Measurements from ENCODE around the gene CPS1. TPM values are rescaled to one million over a fixed set of nuclear protein-coding genes. Genes with fewer than 3 reads are reported as not detected.

CPS1 gene
- polyA plus RNA-seq, 1 donor: 0.99 TPM

DNA sequence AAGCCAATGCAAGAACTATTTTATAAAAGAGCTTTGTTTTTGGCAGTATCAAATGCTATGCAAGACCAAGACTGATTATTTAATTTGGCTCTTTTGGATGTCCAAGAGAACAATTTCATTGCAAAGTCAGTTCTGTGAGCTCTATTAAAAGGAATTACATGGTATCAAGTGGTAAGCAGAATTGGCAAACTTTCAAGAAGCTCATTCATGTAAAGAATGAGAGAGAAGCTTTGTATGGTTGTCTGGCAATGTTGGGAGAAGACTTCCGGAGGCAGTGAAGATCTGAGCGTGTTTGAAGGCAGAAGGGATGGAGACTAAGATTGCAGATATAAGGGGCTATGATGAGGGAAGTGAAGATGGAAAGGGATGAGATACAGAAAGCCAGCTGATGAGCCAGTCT lies 49.6 kb downstream of the CPS1 start:
- DNase-seq (ENCODE audit: low read depth): no peak

DNA sequence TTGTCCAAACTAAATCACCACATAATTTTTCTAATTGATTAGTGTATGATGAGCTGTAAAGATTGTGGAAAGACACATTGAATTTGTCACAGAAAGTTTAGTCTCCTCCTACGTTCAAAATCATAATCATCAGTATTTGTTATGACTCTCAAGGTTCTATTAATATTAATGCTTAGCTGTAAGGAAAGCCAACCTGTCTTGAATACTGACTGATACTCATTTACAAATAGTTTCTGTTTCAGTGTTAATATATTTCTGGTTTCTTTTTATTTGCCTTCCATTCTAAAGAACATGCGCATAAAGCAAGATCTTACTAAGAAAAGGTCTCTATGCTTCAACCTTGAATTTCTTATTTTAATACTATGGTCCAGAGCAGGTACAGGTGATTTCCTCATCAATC lies 55.1 kb downstream of the CPS1 start:
- no peak for DNase-seq (ENCODE audit: low read depth)

DNA sequence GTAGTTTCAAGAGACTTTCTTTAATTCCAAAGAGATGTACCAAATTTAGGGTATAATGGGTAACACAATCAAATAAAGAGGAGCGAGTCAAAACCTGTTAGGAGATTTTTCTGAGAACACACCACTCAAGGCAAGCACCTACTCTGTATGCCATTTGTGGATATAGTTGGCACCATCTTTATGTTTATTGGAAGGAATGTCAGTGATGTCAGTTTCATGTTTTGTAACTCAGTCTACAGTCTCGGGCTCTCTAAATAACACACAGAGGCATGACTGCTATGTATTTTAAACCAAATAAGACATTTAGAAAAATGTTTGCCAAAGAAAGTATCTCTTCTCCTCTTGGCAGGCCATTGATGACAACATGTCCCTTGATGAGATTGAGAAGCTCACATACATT lies 59.7 kb downstream of the CPS1 start:
- DNase-seq (ENCODE audit: low read depth): no peak

DNA sequence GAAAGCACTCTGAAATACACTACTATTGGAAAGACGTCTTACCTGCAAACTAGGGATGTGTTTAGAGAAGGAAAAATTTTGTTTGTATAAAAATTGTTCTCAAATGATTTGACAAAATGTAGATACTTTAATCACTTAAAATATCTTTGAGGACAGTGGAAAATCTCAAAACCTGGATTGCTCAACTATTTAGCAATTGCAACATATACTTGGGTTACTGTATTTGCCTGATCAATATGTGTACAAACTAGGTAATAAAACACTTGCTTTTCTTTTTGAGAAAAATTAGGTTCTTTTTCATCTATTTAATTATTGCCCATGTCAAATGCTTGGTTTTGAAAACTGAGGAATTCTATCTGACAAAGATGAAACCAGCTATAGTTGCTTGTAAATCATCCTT lies 60.9 kb downstream of the CPS1 start:
- DNase-seq (ENCODE audit: low read depth): no peak

DNA sequence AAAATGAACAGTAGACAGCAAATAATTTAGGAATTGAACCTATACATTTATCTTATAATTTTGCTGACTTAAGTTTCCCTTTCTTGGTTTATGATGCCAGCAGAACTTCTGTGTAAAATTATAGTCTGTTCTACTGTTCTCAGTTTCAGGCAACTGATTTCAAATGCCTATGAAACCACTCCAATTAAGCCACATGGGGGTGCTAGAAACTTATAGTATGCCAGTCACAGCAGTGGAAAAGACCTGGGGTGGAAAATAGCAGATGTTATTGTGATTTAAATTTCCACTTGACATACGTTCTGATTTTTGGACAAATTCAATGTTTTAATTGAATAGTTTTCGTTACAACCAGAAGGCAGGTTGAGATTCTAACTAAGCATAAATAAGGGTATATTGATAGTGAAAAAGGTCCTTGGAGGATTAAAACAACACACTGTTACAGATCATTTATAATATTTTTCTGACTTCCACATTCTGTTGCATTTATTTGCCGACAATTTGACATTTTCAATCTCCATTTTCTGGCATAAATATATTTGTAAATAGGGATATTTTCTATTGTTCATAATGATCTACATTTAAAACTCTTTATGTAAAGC lies 61.4 kb downstream of the CPS1 start:
- peak; percentile 19 for DNase-seq (ENCODE audit: low read depth)

DNA sequence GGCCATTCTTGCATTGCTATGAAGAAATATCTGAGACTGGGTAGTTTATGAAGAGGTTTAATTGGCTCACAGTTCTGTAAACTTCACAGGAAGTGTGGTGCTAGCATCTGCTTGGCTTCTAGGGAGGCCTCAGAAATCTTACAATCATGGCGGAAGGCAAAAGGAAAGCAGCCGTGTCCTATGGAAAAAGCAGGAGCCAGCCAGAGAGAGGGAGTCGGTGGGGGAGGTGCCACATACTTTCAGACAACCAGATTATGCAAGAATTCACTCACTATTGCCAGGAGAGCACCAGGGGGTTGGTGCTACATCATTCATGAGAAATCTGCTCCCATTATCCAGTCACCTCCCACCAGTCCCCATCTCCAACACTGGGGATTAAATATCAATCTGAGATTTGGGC lies 64.1 kb downstream of the CPS1 start:
- no peak for DNase-seq (ENCODE audit: low read depth)

DNA sequence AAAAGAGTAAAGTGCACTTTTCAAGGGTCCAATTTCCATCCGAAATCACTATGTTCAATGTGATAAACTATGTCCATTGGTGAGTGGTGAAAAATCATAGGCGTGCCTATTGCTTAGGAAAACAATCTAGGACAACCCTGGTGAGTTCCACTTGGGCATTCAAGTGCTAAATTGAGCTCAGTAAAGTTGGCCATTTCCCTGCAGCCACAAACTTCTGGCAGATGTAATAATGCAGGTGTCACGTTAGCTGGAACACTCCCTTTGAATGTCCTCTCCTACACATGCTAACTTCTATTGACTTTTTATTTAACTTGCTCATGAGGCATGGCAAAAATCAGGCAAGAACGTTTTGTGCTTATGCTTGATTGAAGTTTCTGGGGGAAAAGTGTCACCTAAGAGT lies 67.1 kb downstream of the CPS1 start:
- DNase-seq (ENCODE audit: low read depth): no peak

DNA sequence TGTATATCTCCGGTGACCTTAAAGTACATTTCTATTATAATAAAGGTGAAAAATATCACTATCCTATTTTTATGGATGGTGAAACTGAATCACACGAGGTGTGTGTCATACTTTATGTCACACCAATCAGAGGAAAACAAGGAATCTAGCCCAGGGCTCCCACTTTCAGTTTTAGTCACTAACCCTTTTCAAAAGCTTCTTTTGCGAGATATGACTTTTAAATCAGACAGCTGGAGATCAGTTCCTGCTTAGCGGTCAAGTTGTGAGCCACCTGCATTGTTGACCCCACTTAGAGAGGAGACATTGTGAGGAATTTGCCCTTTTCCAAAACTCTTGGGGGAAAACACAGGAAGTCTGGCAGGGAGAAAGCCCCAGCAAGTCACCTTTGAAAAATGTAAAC lies 70.5 kb downstream of the CPS1 start:
- no peak for DNase-seq (ENCODE audit: low read depth)

DNA sequence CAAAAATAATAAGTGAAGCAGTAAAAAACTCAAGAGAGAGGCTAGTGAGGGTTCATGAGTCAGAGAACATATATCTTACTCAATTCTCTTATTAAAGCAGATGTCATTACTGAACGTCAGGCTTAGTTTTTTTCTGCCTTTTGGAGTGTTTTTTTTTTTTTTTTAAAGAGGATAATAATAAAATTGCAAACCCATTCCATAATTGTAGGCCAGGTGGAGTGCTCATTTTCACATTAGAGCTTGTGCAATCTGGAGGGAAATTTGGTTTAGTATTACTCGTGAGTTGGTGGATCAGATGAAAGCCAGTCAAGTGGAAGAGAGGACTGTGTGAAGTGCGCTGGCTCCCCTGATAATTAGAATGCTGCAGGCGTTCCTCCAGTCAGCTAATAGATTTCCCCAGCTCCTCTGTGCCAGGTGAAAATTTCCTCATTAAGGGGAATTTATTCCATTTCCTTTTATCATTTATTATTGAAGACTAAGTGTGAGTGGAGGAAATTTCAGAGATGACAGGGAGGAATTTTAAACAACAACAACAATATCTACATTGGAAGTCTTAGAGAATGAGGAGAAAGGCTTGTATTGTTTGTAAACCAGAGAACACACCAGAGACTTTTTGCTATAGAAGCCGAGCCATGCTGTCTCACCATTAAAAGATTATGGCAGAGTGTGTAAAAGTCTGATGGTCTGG lies 74.6 kb downstream of the CPS1 start:
- DNase-seq (ENCODE audit: low read depth): no peak

DNA sequence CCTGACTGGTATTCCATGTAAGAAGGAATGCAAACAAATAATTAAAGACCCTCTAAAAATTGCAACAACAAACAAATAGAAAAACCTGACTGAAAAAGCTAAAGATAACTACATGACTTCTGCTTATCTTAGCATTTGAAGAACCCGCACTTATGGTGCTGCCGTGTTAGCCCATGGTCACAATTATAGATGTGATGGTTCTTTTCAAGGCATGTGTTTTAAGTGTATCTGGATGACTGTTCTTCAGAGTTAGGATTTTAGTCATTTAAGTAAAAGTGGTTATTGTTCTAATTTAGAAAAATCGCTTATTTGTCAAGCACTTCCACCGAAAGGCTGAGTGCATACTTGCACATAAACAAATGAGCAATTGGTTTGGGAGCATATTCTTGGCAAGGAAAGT lies 77.3 kb downstream of the CPS1 start:
- no peak for DNase-seq (ENCODE audit: low read depth)

DNA sequence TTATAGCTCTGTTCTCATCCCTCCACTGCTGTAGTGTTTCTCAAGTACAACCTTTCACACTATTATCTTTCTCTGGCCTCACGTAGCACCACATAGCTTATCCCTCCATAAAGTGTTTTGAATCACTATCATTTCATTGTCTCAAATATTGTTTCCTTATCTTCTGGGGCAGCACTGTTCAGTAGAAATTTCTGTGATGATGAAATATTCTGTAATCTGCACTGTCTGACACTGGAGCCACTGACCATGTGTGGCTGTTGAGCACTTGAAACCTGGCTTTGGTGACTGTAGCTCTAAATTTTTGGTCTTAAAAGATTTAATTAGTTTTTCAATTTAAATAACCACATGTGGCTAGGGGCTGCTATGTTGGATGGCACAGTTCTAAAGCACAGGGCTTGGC lies 78.9 kb downstream of the CPS1 start:
- DNase-seq (ENCODE audit: low read depth): no peak

DNA sequence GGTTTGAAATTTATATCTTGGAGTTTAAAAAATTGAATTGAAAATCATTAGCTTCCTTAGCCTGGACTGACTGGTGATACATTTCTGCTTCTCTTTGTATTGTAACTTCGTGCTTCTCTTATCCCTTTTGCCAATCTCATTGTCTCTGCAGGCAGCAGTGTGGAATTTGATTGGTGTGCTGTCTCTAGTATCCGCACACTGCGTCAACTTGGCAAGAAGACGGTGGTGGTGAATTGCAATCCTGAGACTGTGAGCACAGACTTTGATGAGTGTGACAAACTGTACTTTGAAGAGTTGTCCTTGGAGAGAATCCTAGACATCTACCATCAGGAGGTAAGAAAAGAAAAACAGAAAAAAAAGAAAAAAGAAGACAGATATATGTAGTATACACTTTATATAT lies 85.9 kb downstream of the CPS1 start:
- no peak for DNase-seq (ENCODE audit: low read depth)

DNA sequence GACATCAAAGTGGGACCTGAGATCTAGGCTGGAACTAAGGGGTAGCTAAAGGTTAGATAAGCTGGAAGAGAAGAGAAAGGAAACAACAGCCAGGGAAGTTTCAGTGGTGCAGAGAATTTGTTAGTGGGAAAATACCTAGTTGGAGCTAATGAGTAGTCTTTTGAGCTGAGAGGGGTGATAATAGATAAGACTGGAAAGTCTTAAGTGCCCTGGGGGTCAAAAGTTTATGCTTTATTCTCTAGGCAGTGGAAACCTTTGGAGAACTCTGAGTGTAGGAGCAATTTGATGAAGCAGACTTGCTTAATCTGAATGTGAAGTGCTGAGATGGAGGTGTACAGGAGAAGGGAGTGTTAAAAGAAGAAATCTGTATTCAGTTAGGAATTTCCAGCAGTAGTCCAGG lies 90.8 kb downstream of the CPS1 start:
- no peak for DNase-seq (ENCODE audit: low read depth)

DNA sequence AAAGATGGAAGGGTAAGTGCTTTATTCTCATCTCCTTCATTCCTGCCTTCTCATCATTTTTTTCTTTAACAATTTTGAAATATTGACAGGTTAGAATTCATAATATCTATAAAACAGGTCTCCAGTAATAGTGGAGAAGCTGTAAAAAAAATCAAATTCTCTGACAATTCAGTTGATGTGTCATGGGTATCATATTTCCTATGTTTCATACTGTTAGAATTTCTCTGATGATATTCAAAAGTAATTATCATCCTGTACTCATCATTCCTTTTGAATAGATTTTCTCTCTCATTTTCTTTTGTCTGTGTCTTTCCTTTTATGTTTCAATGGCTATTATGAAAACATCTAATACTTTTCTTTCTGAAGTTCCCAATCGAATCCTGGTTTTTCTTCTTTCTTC lies 97.7 kb downstream of the CPS1 start:
- no peak for DNase-seq (ENCODE audit: low read depth)

DNA sequence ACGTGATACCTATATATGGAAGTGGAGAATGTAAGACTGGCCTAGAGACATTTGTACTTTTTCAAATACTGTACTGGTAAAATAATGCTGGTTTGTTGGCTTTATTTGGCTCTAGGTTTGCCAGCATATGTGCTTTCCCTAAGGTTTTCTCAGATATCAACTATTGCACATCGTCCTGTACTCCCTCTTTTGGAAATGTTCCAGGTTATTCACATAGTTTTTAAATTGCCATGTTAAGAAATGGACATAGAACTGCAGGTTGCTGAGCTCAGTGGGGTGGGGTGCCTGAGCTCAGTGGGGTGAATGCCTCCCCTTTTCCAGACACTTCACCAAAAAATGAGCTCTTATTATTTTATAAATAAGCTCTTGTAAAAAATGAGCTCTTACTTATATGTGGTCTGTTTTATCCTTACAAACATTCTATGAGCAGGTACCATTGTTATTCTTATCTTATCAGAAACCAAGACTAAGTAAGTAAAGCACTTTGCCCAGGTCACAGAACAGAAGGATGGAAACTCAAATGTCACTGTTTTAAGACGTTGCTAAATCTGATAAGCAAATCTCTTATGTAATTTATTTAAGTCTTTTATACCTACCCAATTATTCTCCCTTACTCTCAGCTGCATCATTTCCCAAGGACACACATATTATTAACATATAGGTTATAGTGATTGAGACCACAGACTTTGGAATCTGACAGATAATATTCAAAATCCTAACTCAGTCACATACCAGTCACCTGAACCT lies 99.0 kb downstream of the CPS1 start:
- no peak for DNase-seq (ENCODE audit: low read depth)

DNA sequence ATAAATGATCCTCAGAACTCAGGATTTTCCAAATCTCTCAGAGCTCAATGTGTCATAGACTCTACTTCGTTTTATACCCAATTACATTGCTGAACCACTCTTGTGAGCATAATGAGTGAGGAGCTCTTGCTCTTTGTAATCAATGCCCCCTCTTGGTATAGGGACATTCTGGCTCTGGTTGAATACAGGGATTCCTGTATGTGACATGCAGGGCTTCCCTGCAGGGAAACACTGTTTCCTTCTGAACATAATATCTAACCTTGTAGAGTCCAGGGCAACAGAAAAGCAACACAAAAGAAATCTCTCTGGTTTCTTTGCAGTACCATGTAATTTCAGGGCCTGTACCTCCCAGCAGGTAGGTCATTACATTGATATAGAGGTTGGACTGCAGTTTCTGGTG lies 101.5 kb downstream of the CPS1 start:
- DNase-seq (ENCODE audit: low read depth): no peak

DNA sequence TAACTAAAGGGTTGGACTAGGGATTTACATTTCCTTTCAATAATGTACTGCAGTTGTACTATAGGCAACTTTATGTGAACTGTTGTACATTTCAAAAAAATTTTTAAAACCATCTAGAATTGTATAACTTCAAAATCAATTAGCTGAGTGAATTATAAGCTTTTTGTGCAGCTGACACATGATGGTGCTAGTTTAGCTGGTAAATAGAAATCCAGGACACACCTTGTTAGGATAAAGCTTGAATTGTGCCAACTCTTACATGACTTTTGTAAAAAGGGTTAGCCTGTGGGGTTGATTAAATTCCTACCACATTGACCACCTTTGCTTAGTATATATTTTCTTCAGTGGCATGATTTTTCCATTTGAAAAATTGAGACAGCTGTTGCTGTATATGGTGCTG lies 104.4 kb downstream of the CPS1 start:
- DNase-seq (ENCODE audit: low read depth): no peak

DNA sequence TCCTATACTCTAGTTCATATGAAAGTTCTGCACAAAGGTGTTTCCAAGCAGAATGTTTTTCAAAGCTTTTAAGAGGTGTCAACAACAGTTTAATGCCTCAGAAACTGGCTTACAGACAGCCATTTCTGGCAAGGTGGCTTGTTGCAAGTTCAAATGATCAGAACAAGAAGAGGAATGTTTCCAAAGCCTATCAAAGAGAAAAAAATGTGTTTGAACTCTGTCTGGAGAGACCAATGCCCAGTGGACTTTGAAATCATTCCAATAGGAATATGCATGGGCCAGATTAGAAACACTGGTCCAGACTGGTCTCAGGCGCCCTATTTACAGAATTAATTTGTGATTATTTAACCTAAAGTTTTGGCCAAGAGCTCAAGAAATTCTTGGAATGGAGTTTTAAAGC lies 106.2 kb downstream of the CPS1 start:
- DNase-seq (ENCODE audit: low read depth): peak; percentile 25

DNA sequence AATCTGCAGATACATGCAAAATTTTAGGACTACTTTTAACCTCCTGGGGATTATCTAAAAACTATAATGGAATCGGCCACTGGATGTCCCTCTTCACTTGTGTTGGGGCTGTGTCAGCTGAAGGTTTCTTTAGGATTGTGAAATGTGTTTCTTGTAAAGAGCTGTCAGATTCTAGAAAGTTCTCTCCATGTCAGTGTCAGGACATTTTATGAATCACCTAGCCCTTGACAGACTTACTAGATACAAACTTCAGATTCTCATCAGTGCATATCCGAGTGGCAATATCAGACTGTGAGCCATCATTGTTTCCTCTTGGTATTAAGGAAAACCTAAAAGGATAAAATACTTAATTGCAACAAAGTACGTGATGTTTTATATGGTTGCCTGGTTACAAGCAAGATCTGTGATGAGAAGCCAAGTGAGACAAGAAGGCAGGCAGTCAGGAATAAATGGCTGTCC lies 107.3 kb downstream of the CPS1 start:
- peak; percentile 16 for DNase-seq (ENCODE audit: low read depth)

DNA sequence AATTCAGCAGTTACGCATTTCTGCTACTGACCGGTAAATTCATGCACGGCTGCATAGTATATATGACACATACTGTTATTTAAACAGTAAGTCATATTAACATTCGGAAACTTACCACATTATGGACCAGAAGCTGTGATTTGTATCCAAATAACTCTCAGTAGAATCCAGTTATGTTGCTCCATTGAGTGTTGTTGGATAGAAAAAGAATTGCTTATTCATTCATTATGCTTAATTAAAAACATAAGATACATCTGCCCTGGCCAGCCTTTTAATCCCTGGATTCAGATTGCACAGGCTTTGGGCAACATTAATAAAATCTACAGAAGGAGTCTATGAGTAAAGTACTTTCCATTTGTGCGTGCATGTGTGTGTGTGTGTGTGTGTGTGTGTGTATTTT lies 111.3 kb downstream of the CPS1 start:
- DNase-seq (ENCODE audit: low read depth): no peak

DNA sequence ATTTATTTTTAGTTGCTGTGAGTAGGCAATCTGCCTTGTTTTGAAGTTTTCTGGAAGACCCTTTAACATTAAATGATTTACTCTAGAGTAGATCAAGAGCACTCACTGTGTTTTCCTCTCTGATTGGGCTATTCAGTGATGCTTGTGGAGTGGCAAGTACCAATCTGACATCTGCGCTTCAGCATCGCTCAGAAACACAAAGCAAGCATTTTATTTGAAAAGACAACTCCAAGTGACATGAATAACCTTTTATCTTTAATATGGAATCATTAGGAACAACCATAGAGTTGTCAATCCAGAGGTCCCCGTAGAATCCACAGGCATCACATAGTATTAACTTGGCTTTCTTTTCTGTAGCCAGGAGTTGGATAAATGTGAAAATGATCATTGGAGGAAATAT lies 114.7 kb downstream of the CPS1 start:
- no peak for DNase-seq (ENCODE audit: low read depth)

DNA sequence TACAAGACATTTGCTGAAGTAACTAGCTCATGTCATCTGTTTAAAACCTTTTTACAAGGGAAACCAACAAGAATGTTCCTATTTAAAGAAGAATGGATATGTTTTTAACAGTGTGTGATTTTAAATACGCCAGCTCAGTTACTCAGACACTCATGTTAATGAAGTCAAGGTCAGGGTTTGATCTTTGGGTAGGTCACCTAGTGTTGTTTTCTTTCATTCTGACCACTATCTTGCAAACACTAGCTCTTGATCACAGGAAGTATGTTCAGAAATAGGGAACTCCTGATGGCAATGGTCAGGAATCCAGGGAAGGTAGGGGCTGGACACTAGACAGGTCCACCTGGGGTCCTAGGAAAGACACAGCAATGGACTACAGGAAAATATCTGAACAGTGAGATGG lies 116.7 kb downstream of the CPS1 start:
- no peak for DNase-seq (ENCODE audit: low read depth)

DNA sequence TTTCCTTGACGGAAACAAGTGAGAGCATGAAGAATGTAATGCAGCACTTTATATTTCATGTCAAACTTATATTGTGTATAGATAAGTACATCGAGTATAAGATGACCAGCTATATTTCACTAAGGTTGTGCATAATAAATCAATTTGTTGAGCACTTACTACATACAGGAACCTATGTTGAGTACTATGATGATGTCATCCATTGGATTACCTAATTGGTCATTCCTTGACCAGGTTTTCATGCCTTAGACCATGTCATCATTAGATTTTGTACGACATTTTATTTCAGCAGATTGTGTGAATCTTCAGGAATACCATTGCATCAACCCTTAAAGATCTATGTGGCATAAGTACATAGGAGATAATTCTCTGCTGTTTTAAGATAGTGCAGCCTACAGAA lies 119.7 kb downstream of the CPS1 start:
- no peak for DNase-seq (ENCODE audit: low read depth)

All from forelimb muscle (tissue), 1 donor.